ENCODE results near the gene ANK2.

Gene ANK2

DNA sequence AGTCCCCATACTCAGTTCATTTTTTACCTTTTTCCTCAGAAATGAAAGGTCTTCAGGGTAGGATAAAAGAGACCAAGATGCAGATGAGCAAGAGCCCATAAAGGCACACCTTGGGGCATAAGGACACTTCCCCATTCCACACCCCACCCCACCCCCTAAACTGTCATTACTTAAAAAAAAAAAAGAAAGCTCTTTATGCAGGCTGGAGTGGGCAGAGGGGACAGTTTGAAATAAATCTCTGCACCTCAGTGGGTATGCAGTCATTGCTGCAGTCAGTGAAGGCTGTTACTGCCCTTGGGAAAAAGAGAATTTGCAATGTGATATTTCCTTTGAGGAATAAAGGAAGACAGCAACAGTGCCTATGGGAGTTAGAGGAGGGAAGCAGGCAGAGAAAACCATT is 137.5 kb downstream of the ANK2 start:
- Histone ChIP-seq H3K4me1 (ENCODE audit: control insufficient read depth, insufficient read depth, low read length, poor library complexity, severe bottlenecking) (no peaks in the 10 kb centered on the region), H3K4me3 (ENCODE audit: extremely low read depth, insufficient read depth, low read length, poor library complexity, severe bottlenecking) (no peak overlapping the region), H3K36me3 (ENCODE audit: control insufficient read depth, insufficient read depth, low read length) (no peaks in the 10 kb centered on the region), H3K9me3 (ENCODE audit: control insufficient read depth, low read length) (no peaks in the 10 kb centered on the region), H3K27ac (ENCODE audit: low read depth, low read length, severe bottlenecking) (no peak overlapping the region)

DNA sequence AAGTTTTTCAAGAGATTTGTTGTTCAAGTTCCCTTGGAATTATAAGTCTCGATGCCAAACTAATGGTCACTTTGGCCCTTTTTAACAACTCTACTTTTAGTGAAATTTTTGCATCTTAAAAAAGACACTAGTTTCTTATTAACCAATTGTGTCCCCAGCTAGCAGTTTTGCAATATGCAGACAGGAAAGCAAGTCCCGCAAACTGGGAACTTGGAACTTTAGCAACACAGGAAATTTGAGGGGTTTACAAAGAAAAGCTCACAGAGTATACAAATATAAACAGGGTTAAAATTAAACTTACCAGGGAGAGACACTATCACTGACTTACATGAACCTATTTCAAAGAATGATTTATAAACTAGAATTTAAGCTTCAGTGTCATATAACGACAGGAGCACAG is 137.9 kb downstream of the ANK2 start:
- Histone ChIP-seq H3K36me3 (ENCODE audit: control insufficient read depth, insufficient read depth, low read length) (no peaks in the 10 kb centered on the region), H3K4me3 (ENCODE audit: extremely low read depth, insufficient read depth, low read length, poor library complexity, severe bottlenecking) (no peak overlapping the region), H3K9me3 (ENCODE audit: control insufficient read depth, low read length) (no peaks in the 10 kb centered on the region), H3K27ac (ENCODE audit: low read depth, low read length, severe bottlenecking) (no peak overlapping the region), H3K4me1 (ENCODE audit: control insufficient read depth, insufficient read depth, low read length, poor library complexity, severe bottlenecking) (no peaks in the 10 kb centered on the region)
- WGBS, 2 experiments (ENCODE audit: insufficient coverage in 2 of 2), result 88% methylated on average over 1 of the region's 3 CpGs; no CpG with 5 or more reads in 1 of the 2 experiments

DNA sequence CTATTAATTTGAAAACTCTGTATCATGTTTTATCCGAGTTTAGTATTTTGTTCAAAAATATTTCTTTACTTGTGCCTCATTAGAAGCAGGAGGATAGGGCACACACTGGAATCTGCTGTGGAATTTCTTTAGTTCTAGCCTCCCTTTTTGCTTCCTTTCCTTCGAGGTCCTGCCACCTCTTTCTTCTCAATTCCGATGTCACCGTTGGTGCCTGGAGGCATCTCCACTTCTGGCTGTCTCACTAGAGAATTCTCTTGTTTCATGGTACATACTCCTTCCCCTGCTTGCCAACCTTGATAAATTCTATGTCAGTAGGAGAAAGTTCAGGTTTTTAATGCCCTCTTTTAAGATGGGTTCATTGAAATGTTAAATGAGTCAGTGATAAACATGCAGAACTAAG is 140.1 kb downstream of the ANK2 start:
- H3K27ac ChIP-seq (ENCODE audit: low read depth, low read length, severe bottlenecking), result no peak overlapping the region
- WGBS, 2 experiments (ENCODE audit: insufficient coverage in 2 of 2), result 65 to 72% methylated on average over 2 of the region's 4 CpGs
- no peaks in the 10 kb centered on the region for H3K4me1 ChIP-seq (ENCODE audit: control insufficient read depth, insufficient read depth, low read length, poor library complexity, severe bottlenecking)
- no peaks in the 10 kb centered on the region for H3K36me3 ChIP-seq (ENCODE audit: control insufficient read depth, insufficient read depth, low read length)
- no peak overlapping the region for H3K4me3 ChIP-seq (ENCODE audit: extremely low read depth, insufficient read depth, low read length, poor library complexity, severe bottlenecking)
- H3K9me3 ChIP-seq (ENCODE audit: control insufficient read depth, low read length), result no peaks in the 10 kb centered on the region

DNA sequence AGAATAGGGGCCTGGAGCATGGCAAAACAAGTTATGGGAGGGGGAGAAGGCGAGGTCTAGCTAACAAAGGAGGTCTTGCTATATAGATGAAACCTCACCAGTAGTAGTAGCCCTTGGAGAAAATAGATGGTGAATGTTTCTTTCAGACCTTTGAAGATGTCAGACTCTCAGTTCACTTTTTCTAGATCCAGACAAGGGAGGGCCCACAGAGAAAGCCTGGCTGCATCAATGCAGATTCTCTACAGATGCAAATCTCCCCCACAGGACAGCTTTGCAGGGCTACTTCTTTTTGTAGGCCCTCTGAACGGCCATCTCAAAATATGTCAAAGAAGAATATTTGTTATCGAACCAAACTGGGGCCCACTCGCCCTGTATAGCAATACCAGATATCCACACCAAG is 159.7 kb downstream of the ANK2 start:
- Histone ChIP-seq H3K4me1 (ENCODE audit: control insufficient read depth, insufficient read depth, low read length, poor library complexity, severe bottlenecking) (peaks cover 9% of the 10 kb centered on the region), H3K27ac (ENCODE audit: low read depth, low read length, severe bottlenecking) (no peak overlapping the region), H3K36me3 (ENCODE audit: control insufficient read depth, insufficient read depth, low read length) (no peaks in the 10 kb centered on the region), H3K9me3 (ENCODE audit: control insufficient read depth, low read length) (no peaks in the 10 kb centered on the region), H3K4me3 (ENCODE audit: extremely low read depth, insufficient read depth, low read length, poor library complexity, severe bottlenecking) (no peak overlapping the region)
- 72% methylated on average over 2 of the region's 4 CpGs; no CpG with 5 or more reads in 1 of the 2 experiments for WGBS, 2 experiments (ENCODE audit: insufficient coverage in 2 of 2)

DNA sequence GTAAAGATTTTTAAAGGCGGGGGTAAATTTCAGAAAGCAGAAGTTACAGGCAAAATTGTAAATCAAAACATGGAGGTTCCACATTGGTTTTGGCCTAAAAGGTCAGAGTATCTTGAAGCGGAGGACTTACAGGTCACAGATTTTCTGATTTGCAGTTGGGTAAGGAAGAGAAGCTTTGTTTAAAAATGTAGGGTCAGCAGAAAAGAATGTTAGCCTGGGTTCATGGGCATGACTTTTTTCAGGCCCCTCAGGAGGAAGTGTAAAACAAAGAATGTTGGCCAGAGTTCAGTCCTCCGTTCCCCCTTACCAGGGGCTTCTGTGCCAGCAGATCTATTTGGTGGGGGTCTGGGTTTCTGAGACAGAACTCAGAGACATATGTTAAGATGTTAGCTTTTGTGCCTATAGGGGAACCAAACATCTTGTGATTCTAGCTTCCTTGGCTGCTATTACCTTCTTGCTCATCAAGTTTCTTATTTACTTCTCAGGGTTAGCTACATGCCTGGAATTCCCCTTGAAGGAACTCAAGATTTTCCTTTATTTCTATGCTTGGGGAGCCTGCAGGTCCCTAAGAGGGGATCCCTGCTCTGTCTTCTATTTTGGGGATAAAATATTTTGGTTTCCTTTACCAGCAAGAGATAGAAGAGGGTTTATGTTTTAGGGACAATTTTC is 160.3 kb downstream of the ANK2 start:
- Histone ChIP-seq H3K27ac (ENCODE audit: low read depth, low read length, severe bottlenecking) (peak overlapping the region; percentile 17), H3K4me3 (ENCODE audit: extremely low read depth, insufficient read depth, low read length, poor library complexity, severe bottlenecking) (no peak overlapping the region), H3K4me1 (ENCODE audit: control insufficient read depth, insufficient read depth, low read length, poor library complexity, severe bottlenecking) (peaks cover 9% of the 10 kb centered on the region), H3K9me3 (ENCODE audit: control insufficient read depth, low read length) (no peaks in the 10 kb centered on the region), H3K36me3 (ENCODE audit: control insufficient read depth, insufficient read depth, low read length) (no peaks in the 10 kb centered on the region)
- 74 to 83% methylated on average over 3 of the region's 3 CpGs for WGBS, 2 experiments (ENCODE audit: insufficient coverage in 2 of 2)

DNA sequence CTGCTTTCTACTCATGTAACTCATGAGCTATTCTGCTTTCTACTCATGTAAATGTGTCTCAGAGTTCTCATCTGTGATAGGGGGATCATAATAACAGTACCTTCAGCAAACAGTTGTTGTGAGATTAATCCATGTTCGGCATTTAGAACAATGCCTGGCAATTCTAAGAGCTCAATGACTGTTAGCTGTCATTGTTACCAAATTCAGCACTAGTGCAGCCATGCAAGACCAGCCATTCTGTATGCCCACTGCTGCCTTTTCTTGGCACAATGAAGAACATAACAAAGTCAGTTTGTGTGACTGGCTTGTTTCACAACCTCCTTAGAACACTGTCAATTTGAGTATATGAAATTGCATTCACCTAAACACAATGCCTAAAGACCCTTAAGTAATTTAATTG is 163.2 kb downstream of the ANK2 start:
- Histone ChIP-seq H3K27ac (ENCODE audit: low read depth, low read length, severe bottlenecking) (no peak overlapping the region), H3K9me3 (ENCODE audit: control insufficient read depth, low read length) (no peaks in the 10 kb centered on the region), H3K36me3 (ENCODE audit: control insufficient read depth, insufficient read depth, low read length) (no peaks in the 10 kb centered on the region), H3K4me3 (ENCODE audit: extremely low read depth, insufficient read depth, low read length, poor library complexity, severe bottlenecking) (no peak overlapping the region), H3K4me1 (ENCODE audit: control insufficient read depth, insufficient read depth, low read length, poor library complexity, severe bottlenecking) (peaks cover 9% of the 10 kb centered on the region)
- 80 to 92% methylated on average over 1 of the region's 1 CpG for WGBS, 2 experiments (ENCODE audit: insufficient coverage in 2 of 2)

DNA sequence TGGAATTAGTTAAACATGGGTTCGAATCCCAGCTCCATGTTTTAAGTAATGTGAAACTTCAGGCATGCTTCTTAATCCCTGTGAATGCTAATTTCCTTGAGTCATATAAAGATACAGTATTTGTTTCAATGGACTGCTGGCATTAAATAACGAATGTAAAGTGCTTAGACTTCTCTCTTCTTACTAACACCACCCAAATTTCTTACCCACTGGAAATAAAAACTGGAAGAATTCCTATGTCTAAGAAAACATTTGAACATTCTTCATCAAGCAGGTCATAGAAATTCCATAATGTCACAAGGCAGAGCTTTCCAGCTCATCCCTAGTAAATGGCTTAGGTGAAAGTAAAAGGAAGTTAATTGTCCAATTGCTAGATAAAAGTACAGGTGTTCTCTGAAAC is 172.5 kb downstream of the ANK2 start:
- no peak overlapping the region for H3K4me3 ChIP-seq (ENCODE audit: extremely low read depth, insufficient read depth, low read length, poor library complexity, severe bottlenecking)
- H3K36me3 ChIP-seq (ENCODE audit: control insufficient read depth, insufficient read depth, low read length), result no peaks in the 10 kb centered on the region
- WGBS, 2 experiments (ENCODE audit: insufficient coverage in 2 of 2), result 71% methylated on average over 1 of the region's 2 CpGs; no CpG with 5 or more reads in 1 of the 2 experiments
- H3K27ac ChIP-seq (ENCODE audit: low read depth, low read length, severe bottlenecking), result no peak overlapping the region
- peaks cover 10% of the 10 kb centered on the region for H3K4me1 ChIP-seq (ENCODE audit: control insufficient read depth, insufficient read depth, low read length, poor library complexity, severe bottlenecking)
- no peaks in the 10 kb centered on the region for H3K9me3 ChIP-seq (ENCODE audit: control insufficient read depth, low read length)

DNA sequence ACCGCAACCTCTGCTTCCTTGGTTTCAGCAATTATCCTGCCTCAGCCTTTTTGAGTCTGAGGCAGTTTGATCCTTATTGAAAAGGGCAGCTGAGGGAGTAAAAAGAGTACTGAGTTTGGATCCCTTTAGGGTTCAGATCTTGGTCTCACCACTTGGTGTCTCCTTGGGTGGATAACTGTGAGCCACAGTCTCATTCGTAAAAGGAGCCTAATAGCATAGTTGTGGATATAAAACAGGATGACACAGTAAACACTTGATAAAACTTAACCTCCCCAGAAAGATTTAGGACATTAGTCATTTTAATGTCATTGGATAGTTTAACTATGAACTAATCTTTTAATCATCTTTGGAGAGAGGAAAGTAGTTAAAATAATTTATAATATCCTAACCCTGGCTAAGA is 173.0 kb downstream of the ANK2 start:
- Histone ChIP-seq H3K27ac (ENCODE audit: low read depth, low read length, severe bottlenecking) (no peak overlapping the region), H3K4me3 (ENCODE audit: extremely low read depth, insufficient read depth, low read length, poor library complexity, severe bottlenecking) (no peak overlapping the region), H3K4me1 (ENCODE audit: control insufficient read depth, insufficient read depth, low read length, poor library complexity, severe bottlenecking) (peaks cover 10% of the 10 kb centered on the region), H3K9me3 (ENCODE audit: control insufficient read depth, low read length) (no peaks in the 10 kb centered on the region), H3K36me3 (ENCODE audit: control insufficient read depth, insufficient read depth, low read length) (no peaks in the 10 kb centered on the region)
- 100% methylated on average over 1 of the region's 2 CpGs for WGBS, 2 experiments (ENCODE audit: insufficient coverage in 2 of 2)

DNA sequence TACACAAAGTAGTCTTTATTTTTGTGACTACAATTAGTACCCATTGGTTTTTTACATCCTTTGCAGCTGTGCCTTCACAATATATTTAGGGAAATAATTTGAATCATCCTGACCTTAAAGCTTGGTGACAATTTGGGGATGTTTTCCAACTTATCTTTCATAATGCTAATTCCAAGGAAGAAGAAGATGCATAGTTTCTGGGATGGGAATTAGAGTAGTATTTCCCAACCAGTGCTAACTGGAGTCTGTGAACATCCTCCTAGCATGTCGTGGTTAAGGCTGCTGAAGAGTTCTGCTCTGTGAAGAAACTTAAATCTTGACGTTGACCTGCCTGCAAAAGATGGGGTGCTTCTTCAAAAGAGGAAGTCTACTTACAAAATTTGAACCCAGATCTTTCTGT is 173.5 kb downstream of the ANK2 start:
- peaks cover 10% of the 10 kb centered on the region for H3K4me1 ChIP-seq (ENCODE audit: control insufficient read depth, insufficient read depth, low read length, poor library complexity, severe bottlenecking)
- no peaks in the 10 kb centered on the region for H3K9me3 ChIP-seq (ENCODE audit: control insufficient read depth, low read length)
- no peak overlapping the region for H3K4me3 ChIP-seq (ENCODE audit: extremely low read depth, insufficient read depth, low read length, poor library complexity, severe bottlenecking)
- 84 to 90% methylated on average over 2 of the region's 2 CpGs for WGBS, 2 experiments (ENCODE audit: insufficient coverage in 2 of 2)
- H3K27ac ChIP-seq (ENCODE audit: low read depth, low read length, severe bottlenecking), result no peak overlapping the region
- H3K36me3 ChIP-seq (ENCODE audit: control insufficient read depth, insufficient read depth, low read length), result no peaks in the 10 kb centered on the region

DNA sequence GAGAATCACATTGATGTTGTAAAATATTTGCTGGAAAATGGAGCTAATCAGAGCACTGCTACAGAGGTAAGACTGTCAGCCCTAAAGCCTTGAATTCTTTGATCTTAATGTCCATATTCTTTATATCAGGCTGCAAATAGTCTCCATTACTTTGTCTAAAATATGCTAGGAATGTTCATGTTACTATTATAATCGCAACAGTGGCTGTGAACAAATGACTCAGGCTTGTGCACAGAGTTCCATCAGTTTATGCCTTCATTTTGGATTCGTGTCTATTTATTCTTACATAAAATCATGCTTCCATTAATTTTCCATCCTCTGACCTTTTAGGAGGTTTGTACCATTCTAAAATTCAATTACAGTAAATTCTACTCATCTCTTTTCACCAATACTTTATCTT is 182.7 kb downstream of the ANK2 start:
- WGBS, 2 experiments (ENCODE audit: insufficient coverage in 2 of 2), result 89 to 91% methylated on average over 1 of the region's 2 CpGs
- Histone ChIP-seq H3K36me3 (ENCODE audit: control insufficient read depth, insufficient read depth, low read length) (no peaks in the 10 kb centered on the region), H3K27ac (ENCODE audit: low read depth, low read length, severe bottlenecking) (no peak overlapping the region), H3K4me3 (ENCODE audit: extremely low read depth, insufficient read depth, low read length, poor library complexity, severe bottlenecking) (no peak overlapping the region), H3K9me3 (ENCODE audit: control insufficient read depth, low read length) (no peaks in the 10 kb centered on the region), H3K4me1 (ENCODE audit: control insufficient read depth, insufficient read depth, low read length, poor library complexity, severe bottlenecking) (no peaks in the 10 kb centered on the region)

DNA sequence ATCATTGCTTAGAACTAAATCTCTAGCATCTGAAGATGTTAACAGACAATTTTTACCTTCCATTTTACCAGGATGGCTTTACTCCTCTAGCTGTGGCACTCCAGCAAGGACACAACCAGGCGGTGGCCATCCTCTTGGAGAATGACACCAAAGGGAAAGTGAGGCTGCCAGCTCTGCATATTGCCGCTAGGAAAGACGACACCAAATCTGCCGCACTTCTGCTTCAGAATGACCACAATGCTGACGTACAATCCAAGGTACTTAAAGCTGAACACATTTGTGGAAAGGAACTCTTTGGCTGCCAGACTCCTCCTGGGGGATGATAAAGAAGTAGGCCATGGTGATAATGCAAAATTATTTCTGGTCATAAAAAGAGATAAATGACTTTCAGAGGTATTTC is 187.5 kb downstream of the ANK2 start:
- 91 to 99% methylated on average over 5 of the region's 5 CpGs for WGBS, 2 experiments (ENCODE audit: insufficient coverage in 2 of 2)
- H3K36me3 ChIP-seq (ENCODE audit: control insufficient read depth, insufficient read depth, low read length), result no peaks in the 10 kb centered on the region
- H3K4me1 ChIP-seq (ENCODE audit: control insufficient read depth, insufficient read depth, low read length, poor library complexity, severe bottlenecking), result no peaks in the 10 kb centered on the region
- no peaks in the 10 kb centered on the region for H3K9me3 ChIP-seq (ENCODE audit: control insufficient read depth, low read length)
- H3K4me3 ChIP-seq (ENCODE audit: extremely low read depth, insufficient read depth, low read length, poor library complexity, severe bottlenecking), result no peak overlapping the region
- H3K27ac ChIP-seq (ENCODE audit: low read depth, low read length, severe bottlenecking), result no peak overlapping the region

Measured in mesodermal cell (in vitro differentiated cells).